Common myeloid progenitor, CD34-positive (primary cell): ENCODE data around the gene HYAL3.

Experiments
- CTCF ChIA-PET: fragments of 350-600 bp; sonication (Branson Sonifier 250); formaldehyde crosslinking; loops from one replicate; lab custom pipeline; 2021; ENCODE audit warnings: antibody characterized with exemption; lab: Charles Lee
- POLR2A ChIA-PET: fragments of 350-600 bp; sonication (Branson Sonifier 250); formaldehyde crosslinking; loops from one replicate; lab custom pipeline; 2021; ENCODE audit warnings: antibody characterized with exemption; lab: Charles Lee
- DNase-seq, 3 donors: peaks; one replicate each; pipeline versions ENCODE4 v3.0.0 to v3.0.0-alpha.2; 2013
- H3K27ac ChIP-seq, 2 experiments: 1 replicate in 1 of 2; 2 replicates in 1 of 2; pipeline ENCODE4 v1.7.0; 2013; ENCODE audit warnings: inconsistent platforms in 2 of 2, low read length in 2 of 2, mild to moderate bottlenecking in 2 of 2, low read depth in 1 of 2, moderate library complexity in 1 of 2; ENCODE audit not compliant: severe bottlenecking in 2 of 2, insufficient read depth in 1 of 2, poor library complexity in 1 of 2
- H3K27me3 ChIP-seq, 5 experiments: replicated peaks in 2 of 5; 1 replicate in 3 of 5; 2 replicates in 2 of 5; pipeline versions ENCODE4 v1.6.1 to v1.7.0; 2013; ENCODE audit warnings: low read length in 4 of 5, mild to moderate bottlenecking in 2 of 5, moderate library complexity in 2 of 5, inconsistent platforms in 1 of 5; ENCODE audit not compliant: insufficient read depth in 5 of 5, control insufficient read depth in 4 of 5
- H3K36me3 ChIP-seq, 4 experiments: 1 replicate in 2 of 4; 2 replicates in 2 of 4; pipeline versions ENCODE4 v1.6.1 to v1.7.0; 2013; ENCODE audit warnings: low read length in 3 of 4, control low read depth in 1 of 4, mild to moderate bottlenecking in 1 of 4; ENCODE audit not compliant: control insufficient read depth in 4 of 4, insufficient read depth in 4 of 4
- H3K4me1 ChIP-seq, 4 experiments: 1 replicate in 3 of 4; 2 replicates in 1 of 4; pipeline versions ENCODE4 v1.6.1 to v1.7.1; 2013; ENCODE audit warnings: low read length in 3 of 4, mild to moderate bottlenecking in 3 of 4, control low read depth in 1 of 4, inconsistent platforms in 1 of 4, moderate library complexity in 1 of 4; ENCODE audit not compliant: control insufficient read depth in 4 of 4, insufficient read depth in 4 of 4; ENCODE audit errors: control extremely low read depth in 1 of 4
- H3K4me3 ChIP-seq, 7 experiments: 1 replicate in 4 of 7; 2 replicates in 3 of 7; pipeline versions ENCODE4 v1.5.1 to v1.7.0; 2013; ENCODE audit warnings: mild to moderate bottlenecking in 7 of 7, low read length in 6 of 7, moderate library complexity in 6 of 7, inconsistent platforms in 2 of 7, low read depth in 2 of 7, control low read depth in 1 of 7; ENCODE audit not compliant: insufficient read depth in 4 of 7, control insufficient read depth in 1 of 7; ENCODE audit errors: extremely low read depth in 1 of 7
- H3K9me3 ChIP-seq, 5 experiments: 1 replicate in 4 of 5; 2 replicates in 1 of 5; pipeline versions ENCODE4 v1.6.1 to v1.7.1; 2013; ENCODE audit warnings: low read length in 4 of 5, mild to moderate bottlenecking in 2 of 5, inconsistent platforms in 1 of 5, low read depth in 1 of 5, moderate library complexity in 1 of 5; ENCODE audit not compliant: control insufficient read depth in 4 of 5, insufficient read depth in 2 of 5; ENCODE audit errors: control extremely low read depth in 1 of 5
- WGBS: methylation state at CpG from one replicate; pipeline ENCODE4 v1.1.5; 2013; ENCODE audit not compliant: insufficient coverage; 5-methylcytosine and 5-hydroxymethylcytosine counted together

HYAL3 gene

GRCh38 chr3:50266017-50266416, 33.2 kb downstream of the HYAL3 start:
- peaks cover 0 to 2% (median under 1%) of the 10 kb centered on the region in 4 experiments for H3K4me1 ChIP-seq
- peaks cover 0 to 2% (median 0%) of the 10 kb centered on the region in 4 experiments for H3K36me3 ChIP-seq
- WGBS = 88% methylated on average over 4 of the region's 6 CpGs
- H3K27ac ChIP-seq = no peak overlapping the region
- CTCF ChIA-PET = interaction anchor here (0.9 to 72.5 kb wide), 5 partner anchors 16 to 71 kb away, joined by 3 to 1875 read pairs (median 7); partner anchors contain the start of genes GNAI2, HYAL2, LSMEM2 and SEMA3B
- peaks cover 0 to 40% (median 5%) of the 10 kb centered on the region in 5 experiments for H3K27me3 ChIP-seq
- DNase-seq = no peak
- H3K9me3 ChIP-seq = no peaks in the 10 kb centered on the region
- POLR2A ChIA-PET = no interaction called here
- H3K4me3 ChIP-seq = no peak overlapping the region

GRCh38 chr3:50265571-50265970, 33.6 kb downstream of the HYAL3 start:
- Histone ChIP-seq H3K4me1 (peaks cover 0 to 6% (median 5%) of the 10 kb centered on the region in 4 experiments), H3K4me3 (no peak overlapping the region), H3K27me3 (peaks cover 0 to 40% (median 5%) of the 10 kb centered on the region in 5 experiments), H3K9me3 (no peaks in the 10 kb centered on the region), H3K36me3 (peaks cover 0 to 3% (median 0%) of the 10 kb centered on the region in 4 experiments), H3K27ac (no peak overlapping the region)
- CTCF ChIA-PET = interaction anchor here (1.5 to 72.5 kb wide), 4 partner anchors 16 to 145 kb away, joined by 5 to 1875 read pairs (median 940); partner anchors contain the start of genes GNAI2, LSMEM2, SEMA3B and SLC38A3
- POLR2A ChIA-PET = no interaction called here
- no peak for DNase-seq
- WGBS = 100% methylated on average over 1 of the region's 1 CpG

DNA sequence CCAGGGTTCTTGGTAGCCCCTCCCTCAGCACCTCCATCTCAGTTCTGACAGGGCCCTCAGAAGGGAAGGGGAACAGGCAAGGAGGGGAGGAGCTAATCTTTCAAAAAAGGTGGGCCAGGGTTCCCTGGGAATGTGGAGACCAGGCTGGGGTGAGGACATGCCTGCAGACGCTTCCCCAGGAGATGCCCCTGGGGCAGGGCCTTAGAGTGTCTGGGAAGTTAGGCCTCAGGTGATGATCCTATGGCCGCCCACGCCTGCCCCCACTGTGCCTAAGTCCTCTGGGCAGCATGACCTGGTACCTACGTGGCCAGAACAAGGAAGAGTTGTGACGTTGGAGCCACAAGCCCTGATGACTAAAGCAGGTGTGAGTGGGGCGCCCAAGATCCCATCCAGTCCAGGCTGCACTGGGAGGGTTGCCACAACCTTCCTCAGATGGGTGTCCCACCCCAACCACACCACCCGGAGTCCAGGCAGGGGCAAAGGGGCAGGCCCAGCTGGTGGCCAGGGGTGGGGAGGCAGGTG, 34.2 kb downstream of the HYAL3 start:
- ChIA-PET CTCF (interaction anchor here (1.2 to 72.5 kb wide), 4 partner anchors 15 to 145 kb away, joined by 4 to 1875 read pairs (median 940); partner anchors contain the start of genes GNAI2, LSMEM2, SEMA3B and SLC38A3), POLR2A (no interaction called here)
- Histone ChIP-seq H3K4me1 (peaks cover 0 to 10% (median 9%) of the 10 kb centered on the region in 4 experiments), H3K36me3 (peaks cover 0 to 3% (median 0%) of the 10 kb centered on the region in 4 experiments), H3K9me3 (no peaks in the 10 kb centered on the region), H3K4me3 (no peak overlapping the region), H3K27ac (no peak overlapping the region), H3K27me3 (peaks cover 0 to 40% (median 5%) of the 10 kb centered on the region in 5 experiments)
- no peak for DNase-seq
- WGBS = 76% methylated on average over 3 of the region's 7 CpGs

GRCh38 chr3:50264383-50264963, 34.7 kb downstream of the HYAL3 start:
- Histone ChIP-seq H3K4me3 (no peak overlapping the region), H3K4me1 (peaks cover 0 to 14% (median 13%) of the 10 kb centered on the region in 4 experiments), H3K36me3 (peaks cover 0 to 6% (median 0%) of the 10 kb centered on the region in 4 experiments), H3K27ac (no peak overlapping the region), H3K9me3 (no peaks in the 10 kb centered on the region), H3K27me3 (peaks cover 0 to 40% (median 5%) of the 10 kb centered on the region in 5 experiments)
- ChIA-PET POLR2A (interaction anchor here (0.6 to 0.8 kb wide), 3 partner anchors 21 to 66 kb away, joined by 4 to 7 read pairs (median 5); partner anchors contain the start of gene TUSC2), CTCF (interaction anchor here (1.1 to 72.5 kb wide), 5 partner anchors 15 to 144 kb away, joined by 3 to 1875 read pairs (median 5); partner anchors contain the start of genes GNAI2, LSMEM2, SEMA3B and SLC38A3)
- WGBS = no CpG with 5 or more reads among the region's 7 CpGs
- no peak for DNase-seq

DNA sequence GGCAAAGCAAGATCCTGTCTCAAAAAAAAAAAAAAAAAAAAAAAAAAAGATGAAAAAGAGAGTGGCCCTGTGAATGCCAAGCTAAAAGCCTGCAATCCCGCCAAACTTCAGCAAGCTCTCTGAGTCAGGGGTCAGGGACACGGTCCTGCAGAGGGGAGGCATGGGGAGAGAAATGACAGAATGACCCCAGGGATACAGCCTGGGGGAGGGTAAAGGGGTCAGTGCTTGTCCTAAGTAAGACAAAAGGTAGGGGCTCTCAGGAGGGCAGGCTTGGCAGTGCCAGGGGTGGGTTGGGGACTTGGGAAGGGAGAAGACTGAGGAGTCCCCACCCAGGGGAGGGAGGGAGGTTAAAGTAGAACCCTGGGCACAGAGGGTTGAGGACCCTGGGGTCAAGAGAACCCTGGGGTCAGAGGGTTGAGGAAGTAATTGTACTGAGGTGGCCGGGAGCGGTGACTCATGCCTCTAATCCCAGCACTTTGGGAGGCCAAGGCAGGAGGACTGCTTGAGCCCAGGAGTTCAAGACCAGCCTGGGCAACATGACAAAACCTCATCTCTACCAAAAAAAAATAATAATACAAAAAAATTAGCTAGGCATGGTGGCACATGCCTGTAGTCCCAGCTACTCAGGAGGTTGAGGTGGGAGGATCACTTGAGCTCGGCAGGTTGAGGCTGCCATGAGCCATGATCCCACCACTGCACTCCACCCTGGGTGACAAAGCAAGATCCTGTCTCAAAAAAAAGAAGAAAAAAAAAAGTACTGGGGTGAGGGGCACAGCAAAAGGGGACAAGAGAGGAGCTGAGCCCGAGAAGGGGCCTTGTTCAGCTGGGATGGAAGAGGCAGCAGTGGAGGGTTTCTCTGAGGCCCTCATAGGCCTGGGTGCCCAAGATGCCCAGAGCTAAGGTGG, 35.5 kb downstream of the HYAL3 start:
- WGBS = 85% methylated on average over 6 of the region's 6 CpGs
- POLR2A ChIA-PET = interaction anchor here (0.6 to 0.8 kb wide), 4 partner anchors 14 to 65 kb away, joined by 3 to 7 read pairs (median 4); partner anchors contain the start of gene TUSC2

DNA sequence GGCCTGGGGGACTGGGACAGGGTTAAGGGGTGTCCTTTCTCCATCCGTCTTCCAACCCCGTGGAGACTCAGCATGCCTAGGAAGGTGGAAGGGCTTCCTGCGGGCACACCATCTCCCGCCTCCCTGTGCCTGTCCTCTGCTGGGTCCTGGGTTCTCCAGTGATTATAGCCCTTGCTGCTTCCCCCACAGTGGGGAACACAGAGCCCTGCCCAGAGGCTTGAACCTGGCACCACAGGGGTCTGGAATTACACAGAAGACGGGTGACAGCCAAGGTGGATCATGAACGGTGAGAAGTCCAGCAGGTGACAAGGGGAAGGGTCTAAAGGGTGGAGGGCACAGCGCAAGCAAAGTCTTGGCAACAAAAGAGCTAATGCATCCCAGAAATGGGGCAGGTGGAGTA, 36.4 kb downstream of the HYAL3 start:
- DNase-seq = no peak
- peaks cover 0 to 27% (median 5%) of the 10 kb centered on the region in 5 experiments for H3K27me3 ChIP-seq
- peaks cover 3 to 23% (median 9%) of the 10 kb centered on the region in 4 experiments for H3K36me3 ChIP-seq
- H3K4me3 ChIP-seq = no peak overlapping the region
- POLR2A ChIA-PET = no interaction called here
- 98% methylated on average over 7 of the region's 7 CpGs for WGBS
- H3K4me1 ChIP-seq = peaks cover 0 to 16% (median 14%) of the 10 kb centered on the region in 4 experiments
- no peak overlapping the region for H3K27ac ChIP-seq
- CTCF ChIA-PET = interaction anchor here (69.0 to 72.5 kb wide), 2 partner anchors 13 to 31 kb away, joined by 1875 read pairs; partner anchors contain the start of genes GNAI2, LSMEM2, SEMA3B and SLC38A3
- no peaks in the 10 kb centered on the region for H3K9me3 ChIP-seq

More for the DNA sequence above, 35.5 kb downstream of the HYAL3 start:
- Histone ChIP-seq H3K4me1 (peaks cover 0 to 16% (median 14%) of the 10 kb centered on the region in 4 experiments), H3K36me3 (peaks cover 0 to 14% (median 2%) of the 10 kb centered on the region in 4 experiments), H3K9me3 (no peaks in the 10 kb centered on the region), H3K4me3 (no peak overlapping the region), H3K27me3 (peaks cover 0 to 36% (median 5%) of the 10 kb centered on the region in 5 experiments), H3K27ac (no peak overlapping the region)
- DNase-seq = no peak
- CTCF ChIA-PET = interaction anchor here (1.1 to 72.5 kb wide), 5 partner anchors 14 to 143 kb away, joined by 3 to 1875 read pairs (median 5); partner anchors contain the start of genes GNAI2, LSMEM2, SEMA3B and SLC38A3
